Mesendoderm (in vitro differentiated cells): ENCODE data around the gene G6PC1.
"Not testable (repeated sequence)": the region's sequence is repeated elsewhere in the genome, so short reads cannot be mapped to it uniquely, and the experiment has no call there.

Experiments used
- DNase-seq: peaks from one replicate; pipeline ENCODE4 v3.0.0; 2013
- H2AK5ac ChIP-seq: 2 replicates; pipeline ENCODE4 v1.6.1; 2013; ENCODE audit warnings: low read length, inconsistent platforms
- H2BK120ac ChIP-seq: 2 replicates; pipeline ENCODE4 v1.6.1; 2013; ENCODE audit warnings: low read depth, mild to moderate bottlenecking, low read length, moderate library complexity, mixed read lengths
- H2BK15ac ChIP-seq: replicated peaks from 2 replicates; pipeline ENCODE4 v1.6.1; 2013; ENCODE audit warnings: low read depth, mild to moderate bottlenecking, moderate library complexity
- H2BK5ac ChIP-seq: 2 replicates; pipeline ENCODE4 v1.6.1; 2013; ENCODE audit warnings: low read length, inconsistent platforms
- H3K18ac ChIP-seq: 2 replicates; pipeline ENCODE4 v1.6.1; 2013; ENCODE audit warnings: mild to moderate bottlenecking, low read length, mixed read lengths
- H3K23ac ChIP-seq: one replicate; pipeline ENCODE4 v1.6.1; 2013; ENCODE audit warnings: low read length
- H3K27ac ChIP-seq: 2 replicates; pipeline ENCODE4 v1.5.1; 2013; ENCODE audit warnings: low read depth, mild to moderate bottlenecking, inconsistent platforms, low read length, moderate library complexity
- H3K27me3 ChIP-seq: 2 replicates; pipeline ENCODE4 v1.6.1; 2013; ENCODE audit warnings: low read length, control low read depth, mild to moderate bottlenecking, inconsistent platforms; ENCODE audit not compliant: insufficient read depth, poor library complexity
- H3K36me3 ChIP-seq: 2 replicates; pipeline ENCODE4 v1.6.1; 2013; ENCODE audit warnings: low read length, inconsistent platforms; ENCODE audit not compliant: control insufficient read depth, insufficient read depth
- H3K4ac ChIP-seq: one replicate; pipeline ENCODE4 v1.6.1; 2013; ENCODE audit warnings: low read depth, mild to moderate bottlenecking, low read length, moderate library complexity
- H3K4me1 ChIP-seq: 2 replicates; pipeline ENCODE4 v1.6.1; 2013; ENCODE audit warnings: low read depth, low read length, inconsistent platforms; ENCODE audit not compliant: control insufficient read depth
- H3K4me2 ChIP-seq: 2 replicates; pipeline ENCODE4 v1.6.1; 2013; ENCODE audit warnings: low read length
- H3K4me3 ChIP-seq: 2 replicates; pipeline ENCODE4 v1.5.1; 2013; ENCODE audit warnings: mild to moderate bottlenecking, low read length
- H3K56ac ChIP-seq: one replicate; pipeline ENCODE4 v1.6.1; 2013; ENCODE audit warnings: low read length
- H3K79me1 ChIP-seq: 2 replicates; pipeline ENCODE4 v1.6.1; 2013; ENCODE audit warnings: low read length, inconsistent platforms
- H3K79me2 ChIP-seq: 2 replicates; pipeline ENCODE4 v1.6.1; 2013; ENCODE audit warnings: mild to moderate bottlenecking, low read length; ENCODE audit not compliant: control insufficient read depth, insufficient read depth
- H3K9ac ChIP-seq: 2 replicates; pipeline ENCODE4 v1.6.1; 2013; ENCODE audit warnings: low read length, inconsistent platforms
- H4K5ac ChIP-seq: one replicate; pipeline ENCODE4 v1.6.1; 2013; ENCODE audit warnings: low read length
- H4K8ac ChIP-seq: one replicate; pipeline ENCODE4 v1.6.1; 2013; ENCODE audit warnings: low read depth, mild to moderate bottlenecking, control low read depth, low read length, moderate library complexity
- WGBS: extraction: QIAGEN DNeasy Blood & Tissue Kit; methylation state at CpG from one replicate; pipeline ENCODE4 v1.1.7; 2013; ENCODE audit warnings: low lambda C conversion rate, missing lambda C conversion rate; ENCODE audit not compliant: insufficient coverage; ENCODE audit errors: extremely low coverage; 5-methylcytosine and 5-hydroxymethylcytosine counted together

G6PC1 gene

DNA sequence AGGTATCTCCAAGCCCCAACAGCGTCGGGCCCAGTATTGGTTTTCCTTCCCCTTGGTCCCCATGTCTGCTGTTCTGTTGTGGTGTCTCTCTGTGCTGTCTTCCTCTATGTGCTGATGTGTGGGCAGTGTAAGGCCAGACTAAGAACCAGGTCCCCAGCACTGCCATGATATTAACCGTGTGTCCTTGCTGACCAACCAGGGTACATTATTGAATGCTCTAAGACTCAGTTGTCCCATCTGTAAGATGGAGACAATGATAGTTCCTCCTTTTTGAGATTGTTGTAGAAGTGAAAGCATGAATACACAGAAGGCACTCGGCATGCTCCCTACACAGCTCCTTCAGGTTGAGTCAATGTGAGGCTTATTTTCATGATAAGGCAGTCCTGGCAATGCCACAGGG is 29.0 kb upstream of the G6PC1 start:
- WGBS, result no CpG with 5 or more reads among the region's 4 CpGs
- Histone ChIP-seq H3K79me1 (no peaks in the 10 kb centered on the region), H3K4ac (no peak overlapping the region), H2BK5ac (no peak overlapping the region), H3K56ac (no peak overlapping the region), H3K36me3 (no peaks in the 10 kb centered on the region), H4K8ac (no peak overlapping the region), H2BK120ac (no peak overlapping the region), H3K4me3 (no peak overlapping the region), H3K27ac (no peak overlapping the region), H3K79me2 (no peaks in the 10 kb centered on the region), H3K18ac (no peak overlapping the region), H2BK15ac (no peak overlapping the region), H3K4me2 (no peak overlapping the region), H3K23ac (no peak overlapping the region), H4K5ac (no peak overlapping the region), H3K4me1 (no peaks in the 10 kb centered on the region), H2AK5ac (no peak overlapping the region), H3K27me3 (no peaks in the 10 kb centered on the region), H3K9ac (no peak overlapping the region)
- DNase-seq, result no peak

DNA sequence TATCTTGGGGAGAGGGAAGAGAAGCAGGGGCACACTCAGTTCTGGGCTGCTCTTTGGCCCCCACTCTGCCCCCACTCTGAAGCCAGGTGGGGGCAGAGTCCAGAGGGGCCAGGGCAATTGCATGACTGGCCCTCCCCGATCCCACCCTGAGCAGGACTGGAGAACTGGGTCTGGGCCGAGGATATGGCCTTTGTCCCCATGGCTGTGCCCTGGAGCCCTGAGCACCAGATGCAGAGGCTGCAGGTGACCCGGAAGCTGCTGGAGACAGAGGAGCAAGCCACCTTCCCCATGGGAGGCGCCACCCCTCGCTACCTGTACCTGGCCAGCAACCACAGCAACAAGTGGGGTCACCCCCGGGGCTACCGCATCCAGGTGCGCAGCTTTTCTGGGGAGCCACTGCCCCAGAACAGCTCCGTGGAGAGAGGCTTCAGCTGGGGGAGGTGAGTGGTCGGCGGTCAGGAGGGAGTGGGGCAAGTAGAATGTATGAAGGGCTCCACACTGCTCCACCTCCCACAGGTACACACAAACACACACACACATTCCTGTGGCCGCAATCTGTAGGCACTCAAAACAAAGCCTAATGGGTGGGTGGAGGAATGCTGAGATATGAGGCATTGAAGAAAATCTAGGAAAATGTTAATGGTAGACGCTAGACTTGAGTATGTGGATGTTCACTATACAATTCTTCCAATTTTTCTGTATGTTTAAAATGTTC is 28.2 kb upstream of the G6PC1 start:
- Histone ChIP-seq H3K27me3 (no peaks in the 10 kb centered on the region), H2AK5ac (no peak overlapping the region), H3K79me1 (no peaks in the 10 kb centered on the region), H3K4me3 (no peak overlapping the region), H4K5ac (no peak overlapping the region), H3K4me2 (no peak overlapping the region), H4K8ac (no peak overlapping the region), H3K9ac (no peak overlapping the region), H3K4ac (no peak overlapping the region), H3K27ac (no peak overlapping the region), H3K4me1 (no peaks in the 10 kb centered on the region), H2BK5ac (no peak overlapping the region), H2BK120ac (no peak overlapping the region), H3K56ac (no peak overlapping the region), H3K18ac (no peak overlapping the region), H3K36me3 (no peaks in the 10 kb centered on the region), H3K23ac (no peak overlapping the region), H3K79me2 (no peaks in the 10 kb centered on the region), H2BK15ac (no peak overlapping the region)
- no peak for DNase-seq
- WGBS, result no CpG with 5 or more reads among the region's 13 CpGs

DNA sequence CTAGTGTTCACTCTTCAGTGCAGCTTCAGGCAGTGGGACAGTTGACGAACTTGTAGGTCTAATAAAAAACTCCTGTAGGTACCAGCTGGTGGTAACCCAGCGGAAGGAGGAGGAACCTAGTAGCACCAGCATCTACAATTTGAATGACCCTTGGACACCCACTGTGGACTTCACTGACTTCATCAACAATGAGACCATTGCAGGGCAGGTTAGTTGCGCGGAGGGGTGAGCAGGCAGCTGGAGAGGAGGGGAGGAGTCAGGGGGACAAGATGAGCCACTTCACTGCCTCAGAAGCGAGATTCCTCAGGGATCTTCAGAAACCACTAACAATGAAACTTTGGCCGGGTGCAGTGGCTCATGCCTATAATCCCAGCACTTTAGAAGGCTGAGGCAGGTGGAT is 27.3 kb upstream of the G6PC1 start:
- no peak overlapping the region for H2BK5ac ChIP-seq
- H2BK120ac ChIP-seq, result no peak overlapping the region
- no peak overlapping the region for H4K8ac ChIP-seq
- no peak overlapping the region for H4K5ac ChIP-seq
- no CpG with 5 or more reads among the region's 6 CpGs for WGBS
- H2AK5ac ChIP-seq, result no peak overlapping the region
- H3K4ac ChIP-seq, result no peak overlapping the region
- no peak overlapping the region for H2BK15ac ChIP-seq
- no peaks in the 10 kb centered on the region for H3K27me3 ChIP-seq
- H3K36me3 ChIP-seq, result no peaks in the 10 kb centered on the region
- no peak overlapping the region for H3K56ac ChIP-seq
- no peaks in the 10 kb centered on the region for H3K4me1 ChIP-seq
- H3K79me1 ChIP-seq, result no peaks in the 10 kb centered on the region
- H3K79me2 ChIP-seq, result no peaks in the 10 kb centered on the region
- no peak overlapping the region for H3K27ac ChIP-seq
- DNase-seq, result no peak
- no peak overlapping the region for H3K18ac ChIP-seq
- no peak overlapping the region for H3K4me3 ChIP-seq
- H3K23ac ChIP-seq, result no peak overlapping the region
- H3K9ac ChIP-seq, result no peak overlapping the region
- no peak overlapping the region for H3K4me2 ChIP-seq

DNA sequence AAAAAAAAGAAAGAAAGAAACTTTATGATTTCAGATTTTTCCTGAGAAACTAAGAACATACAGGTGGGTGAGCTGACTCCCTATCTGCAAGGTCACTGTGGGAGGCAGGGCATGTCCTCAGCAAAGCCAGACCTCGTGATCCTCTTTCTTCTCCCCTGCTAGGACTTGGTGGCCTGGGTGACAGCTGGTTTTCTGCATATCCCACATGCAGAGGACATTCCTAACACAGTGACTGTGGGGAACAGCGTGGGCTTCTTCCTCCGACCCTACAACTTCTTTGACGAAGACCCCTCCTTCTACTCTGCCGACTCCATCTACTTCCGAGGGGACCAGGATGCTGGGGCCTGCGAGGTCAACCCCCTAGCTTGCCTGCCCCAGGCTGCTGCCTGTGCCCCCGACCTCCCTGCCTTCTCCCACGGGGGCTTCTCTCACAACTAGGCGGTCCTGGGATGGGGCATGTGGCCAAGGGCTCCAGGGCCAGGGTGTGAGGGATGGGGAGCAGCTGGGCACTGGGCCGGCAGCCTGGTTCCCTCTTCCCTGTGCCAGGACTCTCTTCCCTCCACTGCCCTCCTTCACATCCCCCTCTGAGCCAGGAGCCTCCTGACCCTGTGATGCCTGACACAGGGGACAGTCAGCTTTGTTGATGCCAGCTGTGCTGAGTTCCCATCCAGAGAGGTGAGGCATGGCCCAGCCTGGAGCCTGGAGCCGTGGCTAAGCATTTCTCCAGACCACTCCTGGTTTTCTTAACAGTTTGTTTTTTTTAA is 26.5 kb upstream of the G6PC1 start:
- H2BK15ac ChIP-seq, H3K4me1 ChIP-seq, H3K27me3 ChIP-seq, H3K4me3 ChIP-seq, H3K23ac ChIP-seq, H2BK5ac ChIP-seq, H3K79me1 ChIP-seq, H3K4me2 ChIP-seq, H3K9ac ChIP-seq, H3K36me3 ChIP-seq, DNase-seq, H3K79me2 ChIP-seq, H3K27ac ChIP-seq, H3K18ac ChIP-seq, H2BK120ac ChIP-seq, H3K56ac ChIP-seq, H3K4ac ChIP-seq, H2AK5ac ChIP-seq, H4K5ac ChIP-seq, H4K8ac ChIP-seq: not testable (repeated sequence)
- WGBS, result no CpG with 5 or more reads among the region's 12 CpGs

DNA sequence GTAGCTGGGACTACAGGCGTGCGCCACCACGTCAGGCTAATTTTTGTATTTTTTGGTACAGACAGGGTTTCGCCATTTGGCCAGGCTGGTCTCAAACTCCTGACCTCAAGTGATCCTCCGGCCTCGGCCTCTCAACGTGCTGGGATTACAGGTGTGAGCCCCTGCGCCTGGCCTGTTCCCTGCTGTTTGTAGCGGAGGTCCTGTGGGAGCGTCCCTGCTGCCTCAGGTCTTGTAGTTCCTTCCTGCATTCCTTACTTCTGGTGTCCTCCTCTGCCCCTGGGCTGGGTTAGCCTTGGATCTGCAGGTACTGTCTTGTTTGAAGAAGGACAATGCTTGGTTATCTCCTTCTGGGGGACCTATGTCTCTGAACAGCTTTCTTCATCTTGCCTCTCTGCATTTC is 23.6 kb upstream of the G6PC1 start:
- Histone ChIP-seq H3K79me1 (no peaks in the 10 kb centered on the region), H3K27me3 (no peaks in the 10 kb centered on the region), H3K23ac (no peak overlapping the region), H4K8ac (no peak overlapping the region), H3K27ac (no peak overlapping the region), H3K4me3 (no peak overlapping the region), H3K4me1 (no peaks in the 10 kb centered on the region), H3K4me2 (no peak overlapping the region), H4K5ac (no peak overlapping the region), H3K56ac (no peak overlapping the region), H3K18ac (no peak overlapping the region), H3K4ac (no peak overlapping the region), H2BK120ac (no peak overlapping the region), H2BK15ac (no peak overlapping the region), H3K9ac (no peak overlapping the region), H2BK5ac (no peak overlapping the region), H2AK5ac (no peak overlapping the region), H3K79me2 (no peaks in the 10 kb centered on the region), H3K36me3 (no peaks in the 10 kb centered on the region)
- DNase-seq, result no peak
- no CpG with 5 or more reads among the region's 10 CpGs for WGBS
